Body of pancreas (tissue), 4 donors: ENCODE data around the gene IL16. TPM values are rescaled to one million over a fixed set of nuclear protein-coding genes. Genes with fewer than 3 reads are reported as not detected.

ENCODE experiments used
- ATAC-seq: fragments of 150-250 bp; one replicate; pipeline ENCODE4 v1.9.1; 2016
- DNase-seq, 4 donors: peaks; one replicate each; pipeline ENCODE4 v3.0.0-alpha.2; 2019
- H3K27ac ChIP-seq, 4 donors: fragments of 200-600 bp; sonication (generic); 1 replicate in 3 of 4; 2 replicates in 1 of 4; pipeline versions ENCODE4 v1.5.1 to v1.6.1; 2016 to 2019; ENCODE audit warnings: mild to moderate bottlenecking in 1 of 4, mixed read lengths in 1 of 4, moderate library complexity in 1 of 4
- H3K27me3 ChIP-seq, 2 donors: fragments of 200-600 bp; sonication (generic); one replicate each; pipeline ENCODE4 v1.6.0; 2016; ENCODE audit warnings: mild to moderate bottlenecking in 1 of 2
- H3K36me3 ChIP-seq, 2 donors: fragments of 200-600 bp; sonication (generic); replicated peaks in 1 of 2; 2 replicates each; pipeline ENCODE4 v1.5.1; 2016; ENCODE audit warnings: low read depth in 2 of 2; ENCODE audit not compliant: insufficient read depth in 1 of 2
- H3K4me1 ChIP-seq: fragments of 200-600 bp; sonication (generic); one replicate; pipeline ENCODE4 v1.6.0; 2016
- H3K4me3 ChIP-seq, 2 donors: fragments of 200-600 bp; sonication (generic); 1 replicate in 1 of 2; 2 replicates in 1 of 2; pipeline ENCODE4 v1.5.1; 2016 to 2019
- H3K9me3 ChIP-seq, 3 donors: fragments of 200-600 bp; sonication (generic); 1 replicate in 2 of 3; 2 replicates in 1 of 3; pipeline ENCODE4 v1.5.1; 2016
- CTCF ChIP-seq, 7 experiments: fragments of 450-650 bp in 4 of 7; fragments of 200-600 bp in 3 of 7; sonication (generic) in 3 of 7; IDR thresholded peaks; one replicate each; pipeline ENCODE4 v1.5.1; 2016 to 2019; ENCODE audit warnings: antibody characterized with exemption in 7 of 7
- POLR2A ChIP-seq, 3 donors: fragments of 450-650 bp; IDR thresholded peaks; one replicate each; pipeline ENCODE4 v1.6.1; 2016; ENCODE audit warnings: antibody characterized with exemption in 3 of 3, mild to moderate bottlenecking in 2 of 3
- WGBS, 2 donors: methylation state at CpG; one replicate each; pipeline ENCODE4 v1.1.5; 2017; 5-methylcytosine and 5-hydroxymethylcytosine counted together
- intact Hi-C: fragments of 100-400 bp; cut with DNase I; formaldehyde crosslinking; loops from one replicate; pipeline ENCODE4 v1.15.1; 2023
- total RNA-seq, 2 donors: library from RNA; depleted of rRNA; stranded (reverse); fragments of >200 nt; gene quantifications; one replicate each; pipeline ENCODE4 v1.1.0, GENCODE V29; 2016

The IL16 gene
- total RNA-seq, 2 donors from 2014 or later = 2.9 to 4.9 TPM

GRCh38 chr15:81184188-81184587, 12.5 kb upstream of the IL16 start:
- peak; percentile 45 for ATAC-seq
- no peaks in the 10 kb centered on the region for H3K27me3 ChIP-seq
- 61 to 77% methylated on average over 5 of the region's 5 CpGs for WGBS, 2 donors
- DNase-seq = peak in 1 of 4 donors; percentile 26
- H3K36me3 ChIP-seq = no peaks in the 10 kb centered on the region
- no peak overlapping the region for H3K4me3 ChIP-seq
- TF ChIP-seq CTCF (IDR thresholded peaks at IDR 0.05) = no peak
- TF ChIP-seq POLR2A (IDR thresholded peaks at IDR 0.05) = no peak
- no peaks in the 10 kb centered on the region for H3K9me3 ChIP-seq
- peaks cover 7% of the 10 kb centered on the region for H3K4me1 ChIP-seq
- intact Hi-C loops = no loop called here
- H3K27ac ChIP-seq = no peak overlapping the region

GRCh38 chr15:81185631-81186295, 10.9 kb upstream of the IL16 start:
- no peaks in the 10 kb centered on the region for H3K36me3 ChIP-seq
- no peak for ATAC-seq
- TF ChIP-seq CTCF (IDR thresholded peaks at IDR 0.05) (no peak), POLR2A (IDR thresholded peaks at IDR 0.05) (no peak)
- intact Hi-C loops = no loop called here
- WGBS, 2 donors = 86 to 89% methylated on average over 5 of the region's 5 CpGs
- H3K4me3 ChIP-seq = no peak overlapping the region
- no peak overlapping the region for H3K27ac ChIP-seq
- H3K9me3 ChIP-seq = no peaks in the 10 kb centered on the region
- DNase-seq = no peak
- no peaks in the 10 kb centered on the region for H3K27me3 ChIP-seq
- peaks cover 20% of the 10 kb centered on the region for H3K4me1 ChIP-seq

GRCh38 chr15:81188354-81188753, 8.3 kb upstream of the IL16 start:
- ATAC-seq (no peak), DNase-seq (no peak)
- H3K9me3 ChIP-seq = no peaks in the 10 kb centered on the region
- H3K36me3 ChIP-seq = no peaks in the 10 kb centered on the region
- H3K27me3 ChIP-seq = no peaks in the 10 kb centered on the region
- H3K27ac ChIP-seq = no peak overlapping the region
- WGBS, 2 donors = 91 to 94% methylated on average over 8 of the region's 8 CpGs
- intact Hi-C loops = no loop called here
- peaks cover 14% of the 10 kb centered on the region for H3K4me1 ChIP-seq
- TF ChIP-seq POLR2A (IDR thresholded peaks at IDR 0.05) = no peak
- TF ChIP-seq CTCF (IDR thresholded peaks at IDR 0.05) = no peak
- H3K4me3 ChIP-seq = no peak overlapping the region

- DNase-seq = peak; percentile 69 to 81 (median 76)
- H3K9me3 ChIP-seq = no peaks in the 10 kb centered on the region
- no peak overlapping the region for H3K4me3 ChIP-seq
- H3K27ac ChIP-seq = peak overlapping the region in 3 of 4 donors; percentile 34 to 50 (median 45)
- peaks cover 14% of the 10 kb centered on the region for H3K4me1 ChIP-seq
- peak; percentile 93 for ATAC-seq
- TF ChIP-seq CTCF (IDR thresholded peaks at IDR 0.05) (no peak), POLR2A (IDR thresholded peaks at IDR 0.05) (no peak)
- no peaks in the 10 kb centered on the region for H3K27me3 ChIP-seq
- H3K36me3 ChIP-seq = no peaks in the 10 kb centered on the region
- intact Hi-C loops = no loop called here
- 26 to 28% methylated on average over 11 of the region's 11 CpGs for WGBS, 2 donors
Observed at GRCh38 chr15:81189583-81190283, 6.9 kb upstream of the IL16 start.
